Psoas muscle (tissue), 8 donors: ENCODE data around the gene GZF1. TPM values are rescaled to one million over a fixed set of nuclear protein-coding genes. Genes with fewer than 3 reads are reported as not detected.

Experiments used
- ATAC-seq, 4 donors: fragments of 200-7000 bp; cut with Tn5 transposase; one replicate each; pipeline ENCODE4 v1.9.1; 2020; ENCODE audit warnings: moderate library complexity in 3 of 4, mild to moderate bottlenecking in 2 of 4
- DNase-seq, 2 donors: peaks; one replicate each; pipeline ENCODE4 v3.0.0-alpha.2; 2020
- H3K27ac ChIP-seq: fragments of 200-600 bp; one replicate; pipeline ENCODE4 v1.8.0; 2022
- H3K27me3 ChIP-seq, 3 donors: fragments of 200-600 bp in 1 of 3; one replicate each; pipeline versions ENCODE4 v1.6.1 to v1.8.0; 2013 to 2022; ENCODE audit warnings: low read length in 2 of 3, mild to moderate bottlenecking in 2 of 3, moderate library complexity in 1 of 3; ENCODE audit not compliant: insufficient read depth in 3 of 3
- H3K36me3 ChIP-seq, 2 donors: fragments of 200-600 bp in 1 of 2; one replicate each; pipeline versions ENCODE4 v1.6.1 to v1.8.0; 2013 to 2022; ENCODE audit warnings: low read depth in 1 of 2, mild to moderate bottlenecking in 1 of 2, moderate library complexity in 1 of 2; ENCODE audit not compliant: insufficient read depth in 1 of 2
- H3K4me1 ChIP-seq: fragments of 200-600 bp; one replicate; pipeline ENCODE4 v1.8.0; 2022
- H3K4me3 ChIP-seq: fragments of 200-600 bp; one replicate; pipeline ENCODE4 v1.8.0; 2022; ENCODE audit warnings: mild to moderate bottlenecking
- H3K9me3 ChIP-seq: fragments of 200-600 bp; one replicate; pipeline ENCODE4 v1.8.0; 2022
- WGBS, 3 donors: extraction: QIAGEN DNeasy Blood & Tissue Kit; methylation state at CpG; one replicate each; pipeline versions ENCODE4 v1.1.6 to v1.1.7; 2013; 5-methylcytosine and 5-hydroxymethylcytosine counted together
- intact Hi-C, 2 donors: fragments of 100-400 bp; cut with DNase I; formaldehyde crosslinking; loops; one replicate each; pipeline versions ENCODE4 v1.11.0 to v1.14.2; 2022
- long read RNA-seq, 2 donors: library from polyadenylated mRNA; unstranded; transcript quantifications; one replicate each; pipeline ENCODE4 v2.0.0, GENCODE V29; 2021
- polyA plus RNA-seq, 3 donors: library from polyadenylated mRNA; stranded (reverse); fragments of 200-250 nt; gene quantifications; one replicate each; pipeline ENCODE4 v1.2.3, GENCODE V29; 2013
- total RNA-seq, 4 donors: library from RNA; stranded (reverse); fragmentation: NEBNext Ultra II Directional in 2 of 4; extraction: Animal tissue kit (Norgen Biotek cat#: 25700) in 2 of 4; gene quantifications; one replicate each; pipeline versions ENCODE4 v1.2.1 to v1.2.4, GENCODE V29; 2021 to 2023
- TF ChIP-seq, protein P1 (sequence below): fragments of 200-600 bp; IDR thresholded peaks from one replicate; pipeline ENCODE4 v1.8.0; 2022; ENCODE audit warnings: antibody characterized with exemption
- donor health status: healthy with polysubstance abuse.
- donor health status: DM: no; HTN: no; CAD: no; lungs with moderate emphysema.
- donor health status: Bipolar disorder and iron deficiency.
- donor health status: healthy.
- donor health status: DM: yes; HTN: yes; CAD: no.
- donor health status: DM: no; HTN: no; CAD: no.
- donor health status: DM: no; HTN: no; CAD: no.
- donor health status: DM: yes; HTN: yes; CAD: no.

The GZF1 gene
- total RNA-seq (10 to 100 TPM in 3 of 4 donors, 1 to 10 TPM in 1; 9.7 to 20.7 (median 11.9) TPM), polyA plus RNA-seq (10 to 100 TPM in 1 of 3 donors, 1 to 10 TPM in 2; 5.3 to 10.5 (median 6.8) TPM)
- long read RNA-seq, donor 1, full-length matches to known transcripts, result 16 of 26 reads
- long read RNA-seq, donor 1, partial matches to known transcripts, result 1 of 26 reads
- long read RNA-seq, donor 1, other reads (novel, unspliced or antisense), result 9 of 26 reads
- long read RNA-seq, donor 2, full-length matches to known transcripts, result 10 of 15 reads
- long read RNA-seq, donor 2, partial matches to known transcripts, result 1 of 15 reads
- long read RNA-seq, donor 2, other reads (novel, unspliced or antisense), result 4 of 15 reads

DNA sequence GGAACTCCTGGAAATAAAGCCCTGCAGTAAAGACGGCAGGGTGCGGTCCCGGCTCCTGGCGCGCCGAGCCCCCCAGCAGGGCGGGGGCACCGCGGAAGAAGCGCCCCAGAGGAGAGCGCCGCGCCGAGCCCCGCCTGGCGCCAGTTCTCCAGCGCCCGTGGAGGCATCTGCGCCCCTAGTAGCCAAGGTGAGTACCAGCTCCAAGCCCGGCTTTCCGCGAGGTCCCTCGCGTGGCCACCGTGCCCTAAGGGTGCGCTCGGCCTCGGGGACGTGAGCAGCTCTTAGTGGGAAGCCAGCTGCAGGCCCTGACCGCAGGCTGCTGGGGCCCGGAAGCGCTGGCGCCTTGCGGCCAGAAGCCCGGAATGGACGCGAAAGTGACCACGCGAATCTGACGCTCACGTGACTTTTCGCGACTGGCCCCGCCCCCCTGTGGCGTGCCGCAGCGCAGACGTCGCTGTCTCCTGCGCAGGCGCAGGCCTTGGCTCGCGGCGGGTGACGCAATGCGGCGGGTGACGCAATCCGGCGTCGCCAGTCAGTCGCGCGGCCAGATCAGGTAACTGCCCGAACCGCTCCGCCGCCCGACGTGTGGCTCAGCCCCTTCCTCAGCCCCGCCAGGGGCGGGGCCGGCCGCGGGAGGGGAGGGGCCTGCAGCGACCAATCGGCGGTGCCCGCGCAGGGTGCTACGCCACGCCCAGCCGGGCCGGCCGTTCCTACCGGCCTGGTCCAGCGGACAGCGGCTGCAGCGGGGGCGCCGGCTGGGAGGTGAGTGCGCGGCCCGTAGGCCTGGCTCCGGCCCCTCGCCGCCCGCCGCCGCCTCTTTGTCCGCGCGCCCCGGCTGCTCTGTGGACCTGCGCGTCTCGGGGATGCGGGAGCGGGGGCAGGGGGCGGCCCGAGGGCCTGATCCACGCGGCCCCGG is at the start of gene GZF1:
TSS of gene GZF1 (plus strand) at position 707 of the 916 bp plus-strand sequence. CDS start 2,202 bp downstream, outside the sequence.
- Histone ChIP-seq H3K27me3 (no peaks in the 10 kb centered on the region), H3K4me3 (peak within 1 kb of the TSS; percentile 77), H3K4me1 (peaks cover 54% of the 10 kb centered on the region), H3K9me3 (no peaks in the 10 kb centered on the region), H3K36me3 (peaks cover 0 to 20% of the 10 kb centered on the region in 2 donors), H3K27ac (peak within 1 kb of the TSS; percentile 99)
- TF ChIP-seq, protein P1, sequence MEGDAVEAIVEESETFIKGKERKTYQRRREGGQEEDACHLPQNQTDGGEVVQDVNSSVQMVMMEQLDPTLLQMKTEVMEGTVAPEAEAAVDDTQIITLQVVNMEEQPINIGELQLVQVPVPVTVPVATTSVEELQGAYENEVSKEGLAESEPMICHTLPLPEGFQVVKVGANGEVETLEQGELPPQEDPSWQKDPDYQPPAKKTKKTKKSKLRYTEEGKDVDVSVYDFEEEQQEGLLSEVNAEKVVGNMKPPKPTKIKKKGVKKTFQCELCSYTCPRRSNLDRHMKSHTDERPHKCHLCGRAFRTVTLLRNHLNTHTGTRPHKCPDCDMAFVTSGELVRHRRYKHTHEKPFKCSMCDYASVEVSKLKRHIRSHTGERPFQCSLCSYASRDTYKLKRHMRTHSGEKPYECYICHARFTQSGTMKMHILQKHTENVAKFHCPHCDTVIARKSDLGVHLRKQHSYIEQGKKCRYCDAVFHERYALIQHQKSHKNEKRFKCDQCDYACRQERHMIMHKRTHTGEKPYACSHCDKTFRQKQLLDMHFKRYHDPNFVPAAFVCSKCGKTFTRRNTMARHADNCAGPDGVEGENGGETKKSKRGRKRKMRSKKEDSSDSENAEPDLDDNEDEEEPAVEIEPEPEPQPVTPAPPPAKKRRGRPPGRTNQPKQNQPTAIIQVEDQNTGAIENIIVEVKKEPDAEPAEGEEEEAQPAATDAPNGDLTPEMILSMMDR, result no peak
- DNase-seq (peak; percentile 98 to 99), ATAC-seq (peak; percentile 83 to 89 (median 86))
- WGBS, 3 donors, result 0 to 1% (median 0%) methylated on average over 83 to 113 of the region's 114 CpGs
- intact Hi-C loops, result loop anchor here in 1 of 2 donors (5.0 kb wide), 3 partner anchors 36 to 276 kb away; partner anchors contain the start of gene CST3

DNA sequence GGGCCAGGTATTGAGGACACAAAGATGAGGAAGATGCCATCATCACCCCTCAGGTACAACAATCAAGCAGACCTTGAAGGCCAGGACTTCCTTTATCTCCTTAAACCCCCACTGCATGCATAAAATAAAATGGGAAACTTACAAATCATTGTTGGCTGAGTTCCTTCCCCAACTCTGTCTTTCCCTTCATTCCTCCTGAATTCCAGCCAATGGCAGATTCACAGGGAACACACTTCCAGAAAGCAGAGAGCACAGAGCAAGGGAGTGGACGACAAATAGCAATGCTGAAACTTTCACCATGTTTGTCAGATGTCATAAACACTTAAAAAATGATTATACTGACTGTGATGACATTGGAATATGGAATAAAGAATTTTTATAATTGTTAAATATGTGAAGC is 48.7 kb upstream of the GZF1 start:
- no peaks in the 10 kb centered on the region for H3K36me3 ChIP-seq
- DNase-seq (no peak), ATAC-seq (no peak)
- intact Hi-C loops, result no loop called here
- H3K27me3 ChIP-seq, result no peaks in the 10 kb centered on the region
- WGBS, 3 donors, result 39 to 57% (median 50%) methylated on average over 1 of the region's 1 CpG
- H3K4me3 ChIP-seq, result no peak overlapping the region
- no peaks in the 10 kb centered on the region for H3K4me1 ChIP-seq
- H3K27ac ChIP-seq, result no peak overlapping the region
- H3K9me3 ChIP-seq, result no peaks in the 10 kb centered on the region
- TF ChIP-seq, protein P1, result no peak

DNA sequence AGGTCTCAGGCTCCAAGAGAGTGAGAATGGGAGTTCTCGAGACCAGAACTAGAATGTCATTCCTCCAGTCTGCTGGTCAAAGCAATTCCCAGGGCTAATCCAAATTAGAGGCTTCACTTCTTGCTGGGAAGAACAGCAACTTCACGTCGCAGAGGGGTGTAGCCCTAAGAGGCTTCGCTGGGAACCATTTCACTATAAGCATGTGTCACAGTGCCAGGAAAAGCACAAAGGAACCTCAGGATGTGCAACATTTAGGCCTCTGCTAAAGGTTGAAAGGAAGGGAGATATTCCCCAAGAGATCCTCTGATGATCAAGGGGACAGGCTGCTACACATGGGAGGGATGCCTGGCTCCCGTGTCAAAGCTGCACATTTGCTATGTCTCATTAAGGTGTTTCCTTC is 47.3 kb upstream of the GZF1 start:
- TF ChIP-seq, protein P1, result no peak
- H3K9me3 ChIP-seq, result no peaks in the 10 kb centered on the region
- H3K36me3 ChIP-seq, result no peaks in the 10 kb centered on the region
- H3K4me1 ChIP-seq, result no peaks in the 10 kb centered on the region
- 71 to 80% (median 73%) methylated on average over 5 of the region's 5 CpGs for WGBS, 3 donors
- no peaks in the 10 kb centered on the region for H3K27me3 ChIP-seq
- no peak overlapping the region for H3K4me3 ChIP-seq
- no peak for DNase-seq
- intact Hi-C loops, result no loop called here
- H3K27ac ChIP-seq, result no peak overlapping the region
- ATAC-seq, result no peak

DNA sequence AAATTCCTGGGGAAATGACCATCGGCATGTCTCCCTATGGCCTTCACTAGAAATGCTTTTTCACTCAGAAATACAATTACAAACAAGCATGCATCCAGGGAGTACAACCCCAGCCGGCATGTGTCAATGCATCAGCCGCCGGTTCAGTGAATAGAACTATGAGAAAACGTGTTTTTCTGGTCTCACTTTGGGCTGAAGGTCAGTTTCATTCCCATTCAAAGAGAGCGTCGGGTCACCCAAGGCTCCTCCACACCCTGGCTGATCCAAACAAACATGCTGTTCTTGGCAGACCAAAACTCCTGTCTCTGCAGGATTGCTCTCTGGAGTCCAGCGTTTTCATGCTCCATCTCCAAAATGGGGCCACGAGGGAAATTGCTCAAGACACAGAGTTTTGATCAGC is 46.9 kb upstream of the GZF1 start:
- Histone ChIP-seq H3K27ac (no peak overlapping the region), H3K4me1 (no peaks in the 10 kb centered on the region), H3K27me3 (no peaks in the 10 kb centered on the region), H3K4me3 (no peak overlapping the region), H3K9me3 (no peaks in the 10 kb centered on the region), H3K36me3 (no peaks in the 10 kb centered on the region)
- WGBS, 3 donors, result 33 to 55% (median 35%) methylated on average over 9 of the region's 9 CpGs
- intact Hi-C loops, result no loop called here
- DNase-seq (peak in 1 of 2 donors; percentile 61), ATAC-seq (peak in 2 of 4 donors; percentile 59 to 80)
- TF ChIP-seq, protein P1, result no peak
